ENCODE measurements around the gene IL20RB.
"Not testable (repeated sequence)": the region's sequence is repeated elsewhere in the genome, so short reads cannot be mapped to it uniquely, and the experiment has no call there.

IL20RB gene

DNA sequence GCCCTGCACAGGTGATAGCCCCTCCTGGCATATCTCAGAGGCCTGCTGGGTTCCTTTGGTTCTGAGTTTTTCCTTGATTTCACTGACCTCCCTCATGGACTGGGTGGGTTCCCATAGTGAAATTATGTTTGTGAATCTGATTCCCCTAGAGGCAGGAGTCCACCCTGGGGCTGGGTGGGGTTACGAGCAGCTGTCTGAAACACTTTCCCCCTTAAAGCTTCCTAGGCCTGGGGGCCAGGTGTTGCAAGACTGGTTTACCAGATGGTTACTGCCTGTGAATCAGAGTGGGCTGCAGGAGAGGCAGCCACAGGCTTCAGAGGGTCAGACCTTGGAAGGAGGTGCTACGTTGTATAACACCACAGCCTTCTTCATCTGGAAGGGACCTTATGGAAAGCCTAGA is 34.3 kb downstream of the IL20RB start:
- TF ChIP-seq CTCF (conservative IDR thresholded peaks at IDR 0.05; ENCODE audit: low read depth, low read length) = no peak
- H3K4me3 ChIP-seq (ENCODE audit: low read depth, low read length) = no peak overlapping the region
- no peak for DNase-seq (ENCODE audit: low read depth)

DNA sequence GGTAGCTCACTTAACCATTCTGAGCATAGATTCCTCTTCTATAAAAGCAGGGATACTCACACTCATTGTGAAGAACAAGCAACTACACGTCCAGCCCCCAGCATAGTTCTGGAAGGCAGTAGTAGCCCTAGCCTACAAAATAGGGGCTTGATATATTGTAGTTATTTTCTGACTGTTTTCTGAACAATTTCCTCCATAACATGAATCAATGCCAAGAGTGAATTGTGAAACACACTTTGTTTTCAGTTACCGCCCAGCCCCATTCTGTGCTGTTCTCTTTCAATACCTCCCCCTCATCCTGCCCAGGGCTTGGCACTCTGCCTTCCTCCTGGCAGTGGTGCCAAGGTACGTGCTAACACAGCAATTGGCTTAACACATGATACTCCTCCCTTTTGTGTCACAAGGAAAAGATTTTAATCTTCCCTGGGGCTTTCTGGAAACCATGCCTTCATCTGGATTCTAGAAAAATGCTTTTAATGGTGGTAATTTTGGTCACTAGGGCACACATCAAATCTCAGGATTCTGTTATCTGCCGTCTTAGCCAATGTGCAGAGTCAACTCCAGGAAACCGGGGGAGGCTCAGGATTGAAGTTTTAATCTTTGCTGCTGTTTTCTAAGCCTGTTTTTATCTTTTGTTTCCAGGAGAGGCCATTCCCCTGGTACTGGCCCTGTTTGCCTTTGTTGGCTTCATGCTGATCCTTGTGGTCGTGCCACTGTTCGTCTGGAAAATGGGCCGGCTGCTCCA is 37.2 kb downstream of the IL20RB start:
- H3K4me3 ChIP-seq (ENCODE audit: low read depth, low read length) = no peak overlapping the region

DNA sequence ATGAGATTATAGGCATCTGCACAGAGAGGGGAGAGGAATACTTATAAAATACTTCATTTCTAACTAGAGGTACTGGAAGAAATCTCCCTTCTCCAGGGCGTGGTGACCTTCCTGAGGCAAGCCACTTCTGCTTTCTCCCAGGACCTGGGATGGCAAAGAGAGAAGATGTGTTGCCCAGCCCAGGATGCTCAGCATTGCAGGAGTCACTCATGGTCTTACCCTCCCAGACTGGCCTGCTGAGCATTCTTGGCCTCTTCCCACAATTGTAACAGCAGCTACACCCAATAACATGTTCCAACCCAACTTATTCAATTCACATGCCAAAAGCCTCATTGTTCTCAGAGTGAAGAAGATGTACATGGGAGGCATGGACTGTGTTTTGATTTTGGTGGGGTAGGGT is 37.9 kb downstream of the IL20RB start:
- no peak overlapping the region for H3K4me3 ChIP-seq (ENCODE audit: low read depth, low read length)
- DNase-seq (ENCODE audit: low read depth) = no peak
- no peak for TF ChIP-seq CTCF (conservative IDR thresholded peaks at IDR 0.05; ENCODE audit: low read depth, low read length)

More for the DNA sequence above, 37.2 kb downstream of the IL20RB start:
- peak; percentile 79 for DNase-seq (ENCODE audit: low read depth)
- no peak for TF ChIP-seq CTCF (conservative IDR thresholded peaks at IDR 0.05; ENCODE audit: low read depth, low read length)

DNA sequence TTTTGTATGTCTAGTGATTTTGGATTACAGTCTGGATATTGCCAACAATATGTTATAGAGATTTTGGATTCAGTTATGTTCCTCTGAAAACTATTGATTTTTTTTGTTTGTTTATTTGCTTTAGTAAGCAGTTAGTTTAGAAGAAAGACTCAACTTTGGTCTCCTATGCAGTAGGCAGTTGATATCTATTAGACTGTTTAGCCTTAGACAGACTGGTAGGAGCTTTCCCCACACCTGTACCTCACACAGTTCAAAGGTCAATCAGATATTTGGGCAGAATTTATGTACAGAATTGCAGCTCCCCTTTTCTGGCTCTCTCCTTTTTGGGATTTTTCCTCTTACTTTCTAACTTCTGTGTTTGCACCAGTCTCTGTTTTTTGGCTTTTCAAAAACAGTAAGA is 42.3 kb downstream of the IL20RB start:
- no peak overlapping the region for H3K4me3 ChIP-seq (ENCODE audit: low read depth, low read length)
- no peak for TF ChIP-seq CTCF (conservative IDR thresholded peaks at IDR 0.05; ENCODE audit: low read depth, low read length)
- DNase-seq (ENCODE audit: low read depth) = no peak

- not testable (repeated sequence) for DNase-seq (ENCODE audit: low read depth); H3K4me3 ChIP-seq (ENCODE audit: low read depth, low read length)
Observed at GRCh38 chr3:137007376-137007775, 49.6 kb downstream of the IL20RB start.

DNA sequence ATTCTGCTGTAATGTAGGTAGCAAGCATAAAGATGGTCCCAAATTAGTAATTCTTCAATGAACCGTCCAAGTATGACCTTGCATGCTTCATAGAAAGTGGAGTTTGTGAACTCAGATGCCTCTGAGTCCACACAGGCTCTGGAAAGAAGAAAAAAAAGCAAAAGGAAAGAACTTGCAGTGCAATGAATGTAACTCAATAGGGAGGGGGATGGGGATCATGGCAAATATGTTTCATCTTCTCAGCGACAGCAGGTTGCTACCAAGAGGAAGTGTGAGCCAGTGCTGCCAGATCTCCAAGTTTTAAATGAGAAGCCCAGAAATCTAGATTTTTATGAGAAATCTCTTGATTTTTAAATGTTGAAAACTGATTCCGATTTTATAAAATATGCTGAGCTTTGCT is 50.3 kb downstream of the IL20RB start:
- no peak overlapping the region for H3K4me3 ChIP-seq (ENCODE audit: low read depth, low read length)
- TF ChIP-seq CTCF (conservative IDR thresholded peaks at IDR 0.05; ENCODE audit: low read depth, low read length) = no peak
- DNase-seq (ENCODE audit: low read depth) = no peak

- DNase-seq (ENCODE audit: low read depth) = no peak
- no peak for TF ChIP-seq CTCF (conservative IDR thresholded peaks at IDR 0.05; ENCODE audit: low read depth, low read length)
- no peak overlapping the region for H3K4me3 ChIP-seq (ENCODE audit: low read depth, low read length)
Observed at GRCh38 chr3:137008976-137009375, 51.2 kb downstream of the IL20RB start.
